Skeletal muscle tissue (tissue), 4 donors: ENCODE data around the gene PRKG1. TPM values are rescaled to one million over a fixed set of nuclear protein-coding genes. Genes with fewer than 3 reads are reported as not detected.
A peak's percentile ranks its signal among the peaks of the same experiment; 100 is the strongest.
"Not testable (repeated sequence)": the region's sequence is repeated elsewhere in the genome, so short reads cannot be mapped to it uniquely, and the experiment has no call there.

Source experiments
- H3K27ac ChIP-seq: one replicate; pipeline ENCODE4 v1.7.0; 2013; ENCODE audit warnings: mild to moderate bottlenecking, low read depth, low read length, inconsistent platforms
- H3K27me3 ChIP-seq, 3 donors: one replicate each; pipeline ENCODE4 v1.7.0; 2013; ENCODE audit warnings: low read length in 3 of 3; ENCODE audit not compliant: control insufficient read depth in 3 of 3, insufficient read depth in 3 of 3
- H3K36me3 ChIP-seq, 3 donors: one replicate each; pipeline ENCODE4 v1.7.0; 2013; ENCODE audit warnings: low read length in 3 of 3; ENCODE audit not compliant: control insufficient read depth in 3 of 3, insufficient read depth in 3 of 3
- H3K4me1 ChIP-seq, 3 donors: one replicate each; pipeline ENCODE4 v1.7.0; 2013; ENCODE audit warnings: low read length in 3 of 3, mild to moderate bottlenecking in 3 of 3; ENCODE audit not compliant: control insufficient read depth in 3 of 3, insufficient read depth in 3 of 3
- H3K4me3 ChIP-seq, 3 donors: one replicate each; pipeline ENCODE4 v1.7.0; 2013; ENCODE audit warnings: low read length in 3 of 3
- H3K9ac ChIP-seq, 3 donors: one replicate each; pipeline ENCODE4 v1.7.0; 2013; ENCODE audit warnings: low read length in 3 of 3, mild to moderate bottlenecking in 3 of 3, moderate library complexity in 2 of 3, low read depth in 1 of 3
- H3K9me3 ChIP-seq, 3 donors: one replicate each; pipeline ENCODE4 v1.7.0; 2013; ENCODE audit warnings: low read length in 3 of 3; ENCODE audit not compliant: control insufficient read depth in 3 of 3
- total RNA-seq: library from RNA; depleted of rRNA; stranded (reverse); fragments of >200 nt; gene quantifications from one replicate; pipeline ENCODE4 v1.2.3, GENCODE V29; 2014
- donor health status: Osteomylitis.

Gene PRKG1
- total RNA-seq, 1 donor from 2014 or later, result 44.9 TPM

- not testable (repeated sequence) for H3K36me3 ChIP-seq, H3K27ac ChIP-seq, H3K9me3 ChIP-seq, H3K4me3 ChIP-seq, H3K9ac ChIP-seq, H3K27me3 ChIP-seq, H3K4me1 ChIP-seq
These were observed 1173.6 kb downstream of the PRKG1 start for GRCh38 chr10:52247929-52248328.

- H3K36me3 ChIP-seq, result no peaks in the 10 kb centered on the region
These were observed 1174.5 kb downstream of the PRKG1 start for GRCh38 chr10:52248697-52249306.

GRCh38 chr10:52249850-52250395, 1175.6 kb downstream of the PRKG1 start:
- H3K27me3 ChIP-seq, result no peaks in the 10 kb centered on the region
- peaks cover 10 to 12% (median 12%) of the 10 kb centered on the region in 3 donors for H3K4me1 ChIP-seq
- H3K9ac ChIP-seq, result peak overlapping the region in 2 of 3 donors; percentile 34 to 52
- no peaks in the 10 kb centered on the region for H3K9me3 ChIP-seq
- no peaks in the 10 kb centered on the region for H3K36me3 ChIP-seq
- H3K4me3 ChIP-seq, result peak overlapping the region in 1 of 3 donors; percentile 10
- H3K27ac ChIP-seq, result peak overlapping the region; percentile 92

More at GRCh38 chr10:52248697-52249306, 1174.5 kb downstream of the PRKG1 start:
- no peak overlapping the region for H3K9ac ChIP-seq
- H3K27me3 ChIP-seq, result no peaks in the 10 kb centered on the region
- H3K9me3 ChIP-seq, result no peaks in the 10 kb centered on the region
- peak overlapping the region; percentile 92 for H3K27ac ChIP-seq
- peaks cover 7 to 10% (median 8%) of the 10 kb centered on the region in 3 donors for H3K4me1 ChIP-seq
- H3K4me3 ChIP-seq, result no peak overlapping the region

GRCh38 chr10:52250510-52250909, 1176.2 kb downstream of the PRKG1 start:
- peak overlapping the region; percentile 92 for H3K27ac ChIP-seq

GRCh38 chr10:52252307-52252706, 1178.0 kb downstream of the PRKG1 start:
- H3K27me3 ChIP-seq, result no peaks in the 10 kb centered on the region
- peak overlapping the region in 1 of 3 donors; percentile 74 for H3K9ac ChIP-seq
- H3K4me1 ChIP-seq, result peaks cover 11 to 22% (median 12%) of the 10 kb centered on the region in 3 donors
- peak overlapping the region; percentile 92 for H3K27ac ChIP-seq
- H3K4me3 ChIP-seq, result peak overlapping the region in 2 of 3 donors; percentile 10 to 11
- no peaks in the 10 kb centered on the region for H3K9me3 ChIP-seq
- no peaks in the 10 kb centered on the region for H3K36me3 ChIP-seq

More at GRCh38 chr10:52250510-52250909, 1176.2 kb downstream of the PRKG1 start:
- peaks cover 11 to 16% (median 12%) of the 10 kb centered on the region in 3 donors for H3K4me1 ChIP-seq
- no peaks in the 10 kb centered on the region for H3K36me3 ChIP-seq
- H3K9ac ChIP-seq, result peak overlapping the region; percentile 45 to 74 (median 61)
- H3K9me3 ChIP-seq, result no peaks in the 10 kb centered on the region
- H3K27me3 ChIP-seq, result no peaks in the 10 kb centered on the region
- peak overlapping the region; percentile 7 to 42 (median 19) for H3K4me3 ChIP-seq

- Histone ChIP-seq H3K4me1 (peaks cover 8 to 20% (median 17%) of the 10 kb centered on the region in 3 donors), H3K27me3 (no peaks in the 10 kb centered on the region), H3K4me3 (peak overlapping the region in 1 of 3 donors; percentile 11), H3K9ac (peak overlapping the region in 1 of 3 donors; percentile 4), H3K36me3 (no peaks in the 10 kb centered on the region), H3K9me3 (no peaks in the 10 kb centered on the region), H3K27ac (peak overlapping the region; percentile 85)
These were observed 1182.8 kb downstream of the PRKG1 start for GRCh38 chr10:52256832-52257691.

GRCh38 chr10:52257692-52258075, 1183.4 kb downstream of the PRKG1 start:
- peak overlapping the region; percentile 85 for H3K27ac ChIP-seq
- peak overlapping the region in 1 of 3 donors; percentile 4 for H3K9ac ChIP-seq
- no peak overlapping the region for H3K4me3 ChIP-seq
- no peaks in the 10 kb centered on the region for H3K27me3 ChIP-seq
- H3K4me1 ChIP-seq, result peaks cover 8 to 20% (median 13%) of the 10 kb centered on the region in 3 donors
- no peaks in the 10 kb centered on the region for H3K9me3 ChIP-seq
- H3K36me3 ChIP-seq, result no peaks in the 10 kb centered on the region

- Histone ChIP-seq H3K9ac (peak overlapping the region in 2 of 3 donors; percentile 26 to 33), H3K4me3 (no peak overlapping the region), H3K36me3 (no peaks in the 10 kb centered on the region), H3K4me1 (peaks cover 8 to 20% (median 11%) of the 10 kb centered on the region in 3 donors), H3K27ac (peak overlapping the region; percentile 77), H3K9me3 (no peaks in the 10 kb centered on the region), H3K27me3 (no peaks in the 10 kb centered on the region)
These were observed 1184.6 kb downstream of the PRKG1 start for GRCh38 chr10:52258799-52259425.

- no peaks in the 10 kb centered on the region for H3K27me3 ChIP-seq
- peak overlapping the region in 2 of 3 donors; percentile 26 to 33 for H3K9ac ChIP-seq
- H3K4me1 ChIP-seq, result peaks cover 8 to 20% (median 9%) of the 10 kb centered on the region in 3 donors
- H3K27ac ChIP-seq, result peak overlapping the region; percentile 77
- H3K9me3 ChIP-seq, result no peaks in the 10 kb centered on the region
- H3K4me3 ChIP-seq, result no peak overlapping the region
- H3K36me3 ChIP-seq, result no peaks in the 10 kb centered on the region
These were observed 1185.1 kb downstream of the PRKG1 start for GRCh38 chr10:52259426-52259812.
